NCI-H524 treated with DMSO at 0.1 percent for 48 hours (cell line): ENCODE results near the gene THSD7A.
A peak's percentile ranks its signal among the peaks of the same experiment; 100 is the strongest.

Experiments
- DNase-seq: peaks from one replicate; lab custom pipeline; 2025; lab: John Stamatoyannopoulos, UW

Gene THSD7A

GRCh38 chr7:11749629-11750028 is 82.4 kb downstream of the THSD7A start:
- DNase-seq, result no peak

- peak; percentile 4 for DNase-seq
Measured at GRCh38 chr7:11748884-11749283, 83.1 kb downstream of the THSD7A start.

GRCh38 chr7:11747715-11748485 is 84.1 kb downstream of the THSD7A start:
- DNase-seq, result no peak

- no peak for DNase-seq
Measured at GRCh38 chr7:11746591-11746990, 85.4 kb downstream of the THSD7A start.

- DNase-seq, result no peak
Measured at GRCh38 chr7:11743548-11743947, 88.5 kb downstream of the THSD7A start.

- DNase-seq, result no peak
Measured at GRCh38 chr7:11743016-11743415, 89.0 kb downstream of the THSD7A start.

- DNase-seq, result no peak
Measured at GRCh38 chr7:11742496-11742895, 89.5 kb downstream of the THSD7A start.

- no peak for DNase-seq
Measured at GRCh38 chr7:11737723-11738122, 94.3 kb downstream of the THSD7A start.

- no peak for DNase-seq
Measured at GRCh38 chr7:11732207-11732606, 99.8 kb downstream of the THSD7A start.

- DNase-seq, result no peak
Measured at GRCh38 chr7:11730725-11731124, 101.3 kb downstream of the THSD7A start.

- DNase-seq, result no peak
Measured at GRCh38 chr7:11727864-11728263, 104.1 kb downstream of the THSD7A start.

- no peak for DNase-seq
Measured at GRCh38 chr7:11726794-11727155, 105.2 kb downstream of the THSD7A start.

- no peak for DNase-seq
Measured at GRCh38 chr7:11726001-11726793, 105.8 kb downstream of the THSD7A start.

GRCh38 chr7:11716185-11716584 is 115.8 kb downstream of the THSD7A start:
- no peak for DNase-seq

- no peak for DNase-seq
Measured at GRCh38 chr7:11714676-11715075, 117.3 kb downstream of the THSD7A start.

- no peak for DNase-seq
Measured at GRCh38 chr7:11714205-11714604, 117.8 kb downstream of the THSD7A start.

GRCh38 chr7:11713352-11713751 is 118.6 kb downstream of the THSD7A start:
- DNase-seq, result no peak

GRCh38 chr7:11710377-11710776 is 121.6 kb downstream of the THSD7A start:
- no peak for DNase-seq

- no peak for DNase-seq
Measured at GRCh38 chr7:11709196-11709595, 122.8 kb downstream of the THSD7A start.

- no peak for DNase-seq
Measured at GRCh38 chr7:11707606-11708193, 124.3 kb downstream of the THSD7A start.

- no peak for DNase-seq
Measured at GRCh38 chr7:11706666-11707605, 125.1 kb downstream of the THSD7A start.

- no peak for DNase-seq
Measured at GRCh38 chr7:11703829-11704228, 128.2 kb downstream of the THSD7A start.
